RKO (cell line): Measurements from ENCODE around the gene PERP.

Experiments
- DNase-seq: peaks from one replicate; pipeline ENCODE4 v3.0.0-alpha.2; 2016; ENCODE audit warnings: low spot score

Gene PERP

DNA sequence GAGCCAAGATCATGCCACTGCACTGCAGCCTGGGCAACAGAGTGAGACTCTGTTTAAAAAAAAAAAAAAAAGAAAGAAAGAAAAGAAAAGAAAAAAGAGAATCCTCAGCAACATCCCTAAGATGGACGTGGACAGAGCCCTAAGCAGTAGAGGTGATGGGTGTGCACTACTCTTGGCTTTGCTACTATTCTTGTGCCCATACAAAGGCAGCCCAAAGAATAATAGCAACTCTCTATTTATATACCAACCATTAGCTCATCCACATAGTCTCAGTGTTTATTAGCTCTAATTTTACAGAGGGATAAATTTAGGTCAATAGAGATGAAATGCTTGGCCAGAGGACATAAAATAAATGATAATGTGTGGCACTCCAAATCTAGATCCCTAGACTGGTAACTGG, 62.2 kb downstream of the PERP start:
- no peak for DNase-seq

DNA sequence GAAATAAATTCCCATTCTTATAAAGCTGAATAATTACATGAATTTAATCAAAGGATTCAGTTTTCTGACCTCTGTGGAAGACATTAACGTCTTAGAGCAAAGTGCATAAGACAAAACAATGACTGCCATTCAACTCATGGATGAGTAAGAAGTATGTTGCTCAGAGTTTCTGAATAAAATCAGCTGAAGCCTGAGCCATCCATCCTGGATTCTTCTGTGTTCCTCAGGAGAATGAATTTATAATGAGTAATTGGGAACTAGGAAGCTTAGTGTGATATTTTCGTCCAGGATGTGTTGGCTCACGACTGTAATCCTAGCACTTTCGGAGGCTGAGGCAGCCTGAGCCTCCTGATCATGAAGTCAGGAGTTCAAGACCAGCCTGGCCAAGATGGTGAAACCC, 62.8 kb downstream of the PERP start:
- peak; percentile 87 for DNase-seq
